ENCODE measurements around the gene PURB.
A peak's percentile ranks its signal among the peaks of the same experiment; 100 is the strongest.
"Not testable (repeated sequence)": the region's sequence is repeated elsewhere in the genome, so short reads cannot be mapped to it uniquely, and the experiment has no call there.

Gene PURB

GRCh38 chr7:44849885-44850544 lies 35.3 kb downstream of the PURB start:
- no peak for DNase-seq

GRCh38 chr7:44849259-44849884 lies 36.0 kb downstream of the PURB start:
- no peak for DNase-seq

- DNase-seq: peak; percentile 99
Measured at GRCh38 chr7:44847920-44848634, 37.3 kb downstream of the PURB start, which contains the start of gene H2AZ2. TSS of gene H2AZ2 (minus strand) at chr7:44848087. CDS start at chr7:44847971, 116 bp downstream.

- peak; percentile 81 for DNase-seq
Measured at GRCh38 chr7:44847509-44847919, 37.8 kb downstream of the PURB start.

GRCh38 chr7:44846816-44847508 lies 38.4 kb downstream of the PURB start:
- no peak for DNase-seq

GRCh38 chr7:44846390-44846789 lies 38.9 kb downstream of the PURB start:
- not testable (repeated sequence) for DNase-seq

GRCh38 chr7:44845451-44845850 lies 39.9 kb downstream of the PURB start:
- DNase-seq: no peak

- not testable (repeated sequence) for DNase-seq
Measured at GRCh38 chr7:44843440-44843839, 41.9 kb downstream of the PURB start.

- DNase-seq: not testable (repeated sequence)
Measured at GRCh38 chr7:44842675-44843074, 42.7 kb downstream of the PURB start.

GRCh38 chr7:44838751-44839150 lies 46.6 kb downstream of the PURB start:
- DNase-seq: no peak

- no peak for DNase-seq
Measured at GRCh38 chr7:44827567-44827966, 57.8 kb downstream of the PURB start.
